ENCODE measurements around the gene ZFHX3. TPM values are rescaled to one million over a fixed set of nuclear protein-coding genes. Genes with fewer than 3 reads are reported as not detected.

Gene ZFHX3
- total and polyA plus RNA-seq, 4 donors: 1.5 to 5.9 (median 3.0) TPM

DNA sequence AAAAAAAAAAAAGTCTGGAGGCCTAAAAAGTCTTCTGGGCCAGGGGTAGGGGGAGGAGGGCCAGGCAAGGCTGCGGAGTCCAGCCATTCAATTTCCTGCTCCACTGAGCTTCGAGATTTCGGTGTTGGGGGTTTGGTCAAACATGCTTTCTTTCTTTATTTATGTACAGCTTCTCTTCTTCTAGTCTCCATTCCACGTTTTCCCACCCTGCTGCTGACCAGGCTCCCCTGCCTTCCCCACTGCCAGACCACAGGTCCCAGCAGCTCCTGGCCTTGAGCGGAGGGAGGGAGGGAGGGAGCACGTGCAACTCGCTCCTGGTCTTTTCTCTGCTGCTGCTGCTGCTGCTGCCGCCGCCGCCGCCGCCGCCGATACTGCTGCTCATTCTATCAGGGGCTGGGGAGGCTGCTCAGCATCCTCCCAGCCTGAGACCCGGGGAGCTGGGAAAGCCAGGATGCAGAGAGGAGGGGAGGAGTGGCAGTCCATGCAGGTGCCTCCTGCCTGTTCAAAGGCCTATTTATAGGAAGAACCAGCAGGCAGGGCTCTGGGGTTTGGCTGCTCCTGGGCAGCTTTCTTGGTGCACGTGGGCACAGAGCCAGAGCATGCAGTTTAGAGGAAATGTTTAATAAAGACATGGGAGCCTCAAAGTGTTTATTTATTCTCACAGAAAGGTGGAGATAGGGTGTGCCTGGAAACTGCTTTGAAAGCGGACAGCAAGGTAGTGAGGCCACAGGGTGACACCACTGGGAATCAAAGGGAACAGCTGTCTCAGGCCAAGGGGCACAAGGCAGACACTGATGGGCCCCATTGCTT is 23.4 kb upstream of the ZFHX3 start:
- no peaks in the 10 kb centered on the region for H3K36me3 ChIP-seq (ENCODE audit: control insufficient read depth in 4 of 4, insufficient read depth in 3 of 4, low read depth in 1 of 4, low read length in 3 of 4)
- peak overlapping the region; percentile 5 to 60 for H3K27ac ChIP-seq (ENCODE audit: low read depth in 1 of 2, low read length in 2 of 2)
- 11% methylated on average over 17 of the region's 17 CpGs for WGBS
- H3K9me3 ChIP-seq (ENCODE audit: control insufficient read depth in 4 of 4, low read length in 3 of 4): no peaks in the 10 kb centered on the region
- no peak for DNase-seq (ENCODE audit: low spot score)
- peaks cover 0 to 18% (median 6%) of the 10 kb centered on the region in 4 donors for H3K4me1 ChIP-seq (ENCODE audit: control insufficient read depth in 4 of 4, insufficient read depth in 4 of 4, low read length in 3 of 4)
- H3K9ac ChIP-seq (ENCODE audit: low read depth in 1 of 2, low read length in 2 of 2): no peak overlapping the region
- TF ChIP-seq, protein P1, sequence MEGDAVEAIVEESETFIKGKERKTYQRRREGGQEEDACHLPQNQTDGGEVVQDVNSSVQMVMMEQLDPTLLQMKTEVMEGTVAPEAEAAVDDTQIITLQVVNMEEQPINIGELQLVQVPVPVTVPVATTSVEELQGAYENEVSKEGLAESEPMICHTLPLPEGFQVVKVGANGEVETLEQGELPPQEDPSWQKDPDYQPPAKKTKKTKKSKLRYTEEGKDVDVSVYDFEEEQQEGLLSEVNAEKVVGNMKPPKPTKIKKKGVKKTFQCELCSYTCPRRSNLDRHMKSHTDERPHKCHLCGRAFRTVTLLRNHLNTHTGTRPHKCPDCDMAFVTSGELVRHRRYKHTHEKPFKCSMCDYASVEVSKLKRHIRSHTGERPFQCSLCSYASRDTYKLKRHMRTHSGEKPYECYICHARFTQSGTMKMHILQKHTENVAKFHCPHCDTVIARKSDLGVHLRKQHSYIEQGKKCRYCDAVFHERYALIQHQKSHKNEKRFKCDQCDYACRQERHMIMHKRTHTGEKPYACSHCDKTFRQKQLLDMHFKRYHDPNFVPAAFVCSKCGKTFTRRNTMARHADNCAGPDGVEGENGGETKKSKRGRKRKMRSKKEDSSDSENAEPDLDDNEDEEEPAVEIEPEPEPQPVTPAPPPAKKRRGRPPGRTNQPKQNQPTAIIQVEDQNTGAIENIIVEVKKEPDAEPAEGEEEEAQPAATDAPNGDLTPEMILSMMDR (IDR thresholded peaks at IDR 0.05; ENCODE audit: low read depth, low read length, missing input control): no peak
- no peak for TF ChIP-seq SP1 (IDR thresholded peaks at IDR 0.05)
- peak in 1 of 2 donors; percentile 38 for TF ChIP-seq RAD21 (IDR thresholded peaks at IDR 0.05)
- TF ChIP-seq NR2F2 (IDR thresholded peaks at IDR 0.05): no peak
- no peak for TF ChIP-seq GABPA (IDR thresholded peaks at IDR 0.05 in 1 of 2, conservative IDR thresholded peaks at IDR 0.05 in 1 of 2)
- TF ChIP-seq ZBTB33 (IDR thresholded peaks at IDR 0.05): no peak
- TF ChIP-seq EGR1 (IDR thresholded peaks at IDR 0.05; ENCODE audit: low read depth in 2 of 2): no peak
- no peak for TF ChIP-seq HNF4A (conservative IDR thresholded peaks at IDR 0.05)
- no peak for TF ChIP-seq REST (IDR thresholded peaks at IDR 0.05)
- TF ChIP-seq YY1 (IDR thresholded peaks at IDR 0.05): no peak
- TF ChIP-seq JUND (IDR thresholded peaks at IDR 0.05): no peak
- TF ChIP-seq MAX (IDR thresholded peaks at IDR 0.05): peak; percentile 57
- H3K27me3 ChIP-seq (ENCODE audit: control insufficient read depth in 4 of 4, insufficient read depth in 4 of 4, low read length in 3 of 4): peaks cover 0 to 1% (median 0%) of the 10 kb centered on the region in 4 donors
- peak overlapping the region in 1 of 3 donors; percentile 47 for H3K4me3 ChIP-seq (ENCODE audit: low read depth in 1 of 3, low read length in 3 of 3)

DNA sequence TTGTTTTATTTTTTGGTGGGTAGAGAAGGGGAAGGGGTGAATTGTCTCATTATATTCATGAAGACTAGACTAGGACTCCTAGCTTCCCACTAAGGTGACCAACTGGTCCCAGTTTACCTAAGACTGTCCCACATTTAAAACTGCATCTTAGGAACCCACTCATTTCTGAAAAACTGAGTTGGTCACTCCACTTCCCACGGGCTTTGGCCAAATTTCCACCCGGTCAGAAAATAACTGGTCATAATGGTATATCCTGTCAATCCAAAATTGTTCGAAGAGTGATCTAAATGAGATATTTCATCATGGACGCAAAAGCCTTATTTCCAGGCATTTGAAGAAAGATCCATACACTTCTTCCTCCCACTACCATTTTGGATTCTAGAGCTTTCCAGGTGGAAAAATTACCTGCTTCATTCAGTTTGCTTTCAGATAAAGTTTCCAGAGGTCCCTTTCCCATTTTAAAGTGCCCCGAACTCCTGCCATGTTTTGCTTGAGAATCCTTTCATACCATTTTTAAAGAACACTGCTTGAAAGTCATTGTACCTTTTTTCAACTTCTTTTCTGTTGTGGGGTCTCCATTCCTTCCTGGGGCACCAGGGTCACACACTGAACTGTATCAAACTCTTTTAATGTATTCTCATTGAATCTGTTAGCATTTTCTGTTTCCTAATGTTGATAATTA is 21.8 kb upstream of the ZFHX3 start:
- H3K36me3 ChIP-seq (ENCODE audit: control insufficient read depth in 4 of 4, insufficient read depth in 3 of 4, low read depth in 1 of 4, low read length in 3 of 4): no peaks in the 10 kb centered on the region
- H3K4me3 ChIP-seq (ENCODE audit: low read depth in 1 of 3, low read length in 3 of 3): no peak overlapping the region
- TF ChIP-seq ZBTB33 (IDR thresholded peaks at IDR 0.05): no peak
- no peak for TF ChIP-seq FOXA1 (IDR thresholded peaks at IDR 0.05)
- TF ChIP-seq EGR1 (IDR thresholded peaks at IDR 0.05; ENCODE audit: low read depth in 2 of 2): no peak
- no peak for TF ChIP-seq HNF4A (conservative IDR thresholded peaks at IDR 0.05)
- no peak for TF ChIP-seq RXRA (IDR thresholded peaks at IDR 0.05)
- TF ChIP-seq YY1 (IDR thresholded peaks at IDR 0.05): no peak
- TF ChIP-seq NR2F2 (IDR thresholded peaks at IDR 0.05): no peak
- no peak for TF ChIP-seq RAD21 (IDR thresholded peaks at IDR 0.05)
- TF ChIP-seq, protein P1 (IDR thresholded peaks at IDR 0.05; ENCODE audit: low read depth, low read length, missing input control): no peak
- no peak for TF ChIP-seq FOXA2 (IDR thresholded peaks at IDR 0.05)
- TF ChIP-seq HNF4G (IDR thresholded peaks at IDR 0.05): no peak
- TF ChIP-seq GABPA (IDR thresholded peaks at IDR 0.05 in 1 of 2, conservative IDR thresholded peaks at IDR 0.05 in 1 of 2): no peak
- no peaks in the 10 kb centered on the region for H3K9me3 ChIP-seq (ENCODE audit: control insufficient read depth in 4 of 4, low read length in 3 of 4)
- H3K9ac ChIP-seq (ENCODE audit: low read depth in 1 of 2, low read length in 2 of 2): no peak overlapping the region
- peaks cover 0 to 7% (median 3%) of the 10 kb centered on the region in 4 donors for H3K27me3 ChIP-seq (ENCODE audit: control insufficient read depth in 4 of 4, insufficient read depth in 4 of 4, low read length in 3 of 4)
- peaks cover 0 to 23% (median 15%) of the 10 kb centered on the region in 4 donors for H3K4me1 ChIP-seq (ENCODE audit: control insufficient read depth in 4 of 4, insufficient read depth in 4 of 4, low read length in 3 of 4)
- no peak for DNase-seq (ENCODE audit: low spot score)
- WGBS: 91% methylated on average over 5 of the region's 5 CpGs
- H3K27ac ChIP-seq (ENCODE audit: low read depth in 1 of 2, low read length in 2 of 2): peak overlapping the region; percentile 82

All from liver (tissue), 9 donors.